Endothelial cell of umbilical vein (primary cell): ENCODE data around the gene TBPL1. TPM values are rescaled to one million over a fixed set of nuclear protein-coding genes. Genes with fewer than 3 reads are reported as not detected.

ENCODE experiments used
- BruUV-seq: library from RNA; stranded (reverse); fragments of 400-500 nt; replicated peaks from 2 replicates; lab custom pipeline; 2021; lab: Mats Ljungman, UMichigan
- CTCF ChIA-PET: fragments of 300-600, 350-600 bp; sonication (Branson Sonifier 250); formaldehyde crosslinking; loops from one replicate; lab custom pipeline; 2021; ENCODE audit warnings: antibody characterized with exemption, inconsistent platforms; lab: Charles Lee
- POLR2A ChIA-PET: fragments of 300-600, 350-600 bp; sonication (Branson Sonifier 250); formaldehyde crosslinking; loops from one replicate; lab custom pipeline; 2021; ENCODE audit warnings: antibody characterized with exemption, inconsistent platforms; lab: Charles Lee
- DNase-seq: peaks from one replicate; pipeline ENCODE4 v3.0.0-alpha.2; 2011; ENCODE audit warnings: low read depth, low spot score
- FAIRE-seq: peaks from 2 replicates; lab custom pipeline; 2011; peaks lifted over from hg19 to GRCh38; lab: Jason Lieb, UNC
- H2AFZ ChIP-seq: 2 replicates; pipeline ENCODE4 v1.6.0; 2012; ENCODE audit warnings: low read depth, low read length, control low read depth, inconsistent platforms
- H3K27ac ChIP-seq: 2 replicates; pipeline ENCODE4 v1.5.1; 2011; ENCODE audit warnings: low read depth, mild to moderate bottlenecking, control low read depth, low read length, moderate library complexity; ENCODE audit not compliant: insufficient read depth
- H3K27me3 ChIP-seq, 2 experiments: 2 replicates each; pipeline versions ENCODE4 v1.6.0 to v1.6.1; 2011; ENCODE audit warnings: low read length in 2 of 2, mixed read lengths in 1 of 2; ENCODE audit not compliant: control insufficient read depth in 2 of 2, insufficient read depth in 2 of 2
- H3K36me3 ChIP-seq, 2 experiments: 2 replicates in 1 of 2; 3 replicates in 1 of 2; pipeline ENCODE4 v1.5.1; 2011; ENCODE audit warnings: low read length in 2 of 2, mild to moderate bottlenecking in 1 of 2, moderate library complexity in 1 of 2; ENCODE audit not compliant: control insufficient read depth in 2 of 2, insufficient read depth in 2 of 2; ENCODE audit errors: extremely low read depth in 1 of 2
- H3K4me1 ChIP-seq: 3 replicates; pipeline ENCODE4 v1.5.1; 2011; ENCODE audit warnings: mild to moderate bottlenecking, low read length; ENCODE audit not compliant: control insufficient read depth, insufficient read depth; ENCODE audit errors: extremely low read depth
- H3K4me2 ChIP-seq: 2 replicates; pipeline ENCODE4 v1.6.1; 2011; ENCODE audit warnings: low read length, control low read depth, mixed read lengths; ENCODE audit not compliant: insufficient read depth
- H3K4me3 ChIP-seq, 3 experiments: fragments of 200-600 bp in 1 of 3; sonication (generic), shearing (Covaris generic) in 1 of 3; replicated peaks in 1 of 3; 2 replicates each; pipeline ENCODE4 v1.5.1; 2011 to 2016; ENCODE audit warnings: control low read depth in 3 of 3, low read length in 3 of 3, mild to moderate bottlenecking in 2 of 3, inconsistent platforms in 1 of 3, low read depth in 1 of 3, moderate library complexity in 1 of 3; ENCODE audit not compliant: insufficient read depth in 1 of 3
- H3K79me2 ChIP-seq: 2 replicates; pipeline ENCODE4 v1.6.0; 2012; ENCODE audit warnings: low read length, inconsistent platforms; ENCODE audit not compliant: control insufficient read depth, insufficient read depth
- H3K9ac ChIP-seq: replicated peaks from 2 replicates; pipeline ENCODE3; 2011; ENCODE audit warnings: low read length, control low read depth; ENCODE audit not compliant: insufficient read depth; ENCODE audit errors: extremely low read depth
- H3K9me1 ChIP-seq: replicated peaks from 3 replicates; pipeline ENCODE4 v1.6.0; 2011; ENCODE audit warnings: mild to moderate bottlenecking, low read length; ENCODE audit not compliant: control insufficient read depth, insufficient read depth; ENCODE audit errors: extremely low read depth
- H3K9me3 ChIP-seq: replicated peaks from 2 replicates; pipeline ENCODE4 v1.5.1; 2012; ENCODE audit warnings: low read length, inconsistent platforms; ENCODE audit not compliant: control insufficient read depth, insufficient read depth
- H4K20me1 ChIP-seq: replicated peaks from 2 replicates; pipeline ENCODE3; 2011; ENCODE audit warnings: mild to moderate bottlenecking, low read length; ENCODE audit not compliant: control insufficient read depth, insufficient read depth; ENCODE audit errors: extremely low read depth
- CTCF ChIP-seq, 2 donors: IDR thresholded peaks; 1 replicate in 1 of 2; 2 replicates in 1 of 2; pipeline ENCODE4 v1.5.1; 2011; ENCODE audit warnings: low read length in 2 of 2, mild to moderate bottlenecking in 2 of 2, moderate library complexity in 2 of 2, control low read depth in 1 of 2, inconsistent platforms in 1 of 2, low read depth in 1 of 2; ENCODE audit not compliant: insufficient read depth in 1 of 2; ENCODE audit errors: extremely low read depth in 1 of 2
- EZH2 ChIP-seq: IDR thresholded peaks from 2 replicates; pipeline ENCODE4 v1.6.1; 2012; ENCODE audit warnings: borderline replicate concordance, low read depth, mild to moderate bottlenecking, moderate library complexity, low read length, inconsistent platforms; ENCODE audit not compliant: severe bottlenecking
- FOS ChIP-seq: IDR thresholded peaks from 2 replicates; pipeline ENCODE4 v1.6.1; 2011; ENCODE audit warnings: mild to moderate bottlenecking, low read length, moderate library complexity, borderline replicate concordance; ENCODE audit not compliant: insufficient read depth
- GATA2 ChIP-seq: IDR thresholded peaks from 2 replicates; pipeline ENCODE4 v1.7.0; 2011; ENCODE audit warnings: low read depth, mild to moderate bottlenecking, moderate library complexity, mixed read lengths, low read length; ENCODE audit not compliant: insufficient read length, insufficient read depth
- JUN ChIP-seq: IDR thresholded peaks from 2 replicates; pipeline ENCODE4 v1.6.1; 2011; ENCODE audit warnings: borderline replicate concordance, low read depth; ENCODE audit not compliant: insufficient read length, insufficient read depth
- MAX ChIP-seq: IDR thresholded peaks from 2 replicates; pipeline ENCODE4 v1.6.1; 2011; ENCODE audit not compliant: insufficient read depth, insufficient read length
- MYC ChIP-seq: IDR thresholded peaks from one replicate; pipeline ENCODE4 v1.6.1; 2011; ENCODE audit warnings: mild to moderate bottlenecking, low read depth, low read length
- POLR2A ChIP-seq: IDR thresholded peaks from 2 replicates; pipeline ENCODE4 v1.6.1; 2012; ENCODE audit warnings: low read depth, mild to moderate bottlenecking, control low read depth, low read length
- POLR2AphosphoS5 ChIP-seq: IDR thresholded peaks from 2 replicates; pipeline ENCODE4 v1.6.1; 2012; ENCODE audit warnings: low read depth, mild to moderate bottlenecking, control low read depth, low read length, moderate library complexity; ENCODE audit not compliant: insufficient read depth
- dilution Hi-C: fragments of 300-500 bp; cut with MboI; formaldehyde crosslinking; loops from one replicate; pipeline ENCODE4 v1.15.0; 2019; ENCODE audit warnings: low sequenced_read_pairs; ENCODE audit not compliant: extremely low pct_ligation_motif_present
- intact Hi-C: fragments of 100-400 bp; cut with micrococcal nuclease; formaldehyde crosslinking; loops from one replicate; pipeline ENCODE4 v1.10.0; 2022
- polyA plus RNA-seq, 4 experiments: library from polyadenylated mRNA; depleted of rRNA in 3 of 4; stranded (reverse) in 3 of 4; unstranded in 1 of 4; fragments of >200 nt; gene quantifications; 2 replicates each; pipeline versions ENCODE4 v1.2.1 to v1.2.3, GENCODE V29; 2011 to 2012; ENCODE audit warnings: missing spikeins in 1 of 4
- total RNA-seq: library from RNA; stranded (reverse); gene quantifications from 2 replicates; pipeline ENCODE4 v1.2.3, GENCODE V29; 2021

Gene TBPL1
- total and polyA plus RNA-seq, 2 donors (not counting 3 experiments of a cell fraction or from before 2014, with no cell fraction given), result 19.6 to 31.2 TPM

- Histone ChIP-seq H3K36me3 (no peaks in the 10 kb centered on the region), H3K27ac (no peak overlapping the region), H3K27me3 (peaks cover 0 to 12% of the 10 kb centered on the region in 2 experiments), H3K79me2 (peaks cover 30% of the 10 kb centered on the region), H3K4me1 (peaks cover 21% of the 10 kb centered on the region), H3K9ac (peak overlapping the region; percentile 89), H3K4me2 (peak overlapping the region; percentile 98), H4K20me1 (peaks cover 12% of the 10 kb centered on the region), H3K9me1 (no peaks in the 10 kb centered on the region), H3K9me3 (no peaks in the 10 kb centered on the region), H2AFZ (peak overlapping the region; percentile 93), H3K4me3 (peak overlapping the region; percentile 79 to 96 (median 86))
- no TSS peak for BruUV-seq
- dilution Hi-C loops, result no loop called here
- TF ChIP-seq POLR2AphosphoS5, result no peak
- FAIRE-seq, result no peak
- intact Hi-C loops, result no loop called here
- POLR2A ChIA-PET, result interaction anchor here (0.6 kb wide), 1 partner anchor 26 kb away, joined by 6 read pairs; no protein-coding TSS in a partner anchor
- CTCF ChIA-PET, result interaction anchor here (1.0 to 3.8 kb wide), 7 partner anchors 22 to 145 kb away, joined by 3 to 26 read pairs (median 7); no protein-coding TSS in a partner anchor
- no peak for DNase-seq
Observed at GRCh38 chr6:133951227-133951626, 1.8 kb upstream of the TBPL1 start.

GRCh38 chr6:133951881-133952814, 876 bp upstream of the TBPL1 start:
- Histone ChIP-seq H3K9me3 (no peaks in the 10 kb centered on the region), H2AFZ (peak overlapping the region; percentile 93), H3K9me1 (no peaks in the 10 kb centered on the region), H3K4me2 (peak overlapping the region; percentile 98), H4K20me1 (peaks cover 14% of the 10 kb centered on the region), H3K27me3 (peaks cover 0 to 12% of the 10 kb centered on the region in 2 experiments), H3K27ac (peak overlapping the region; percentile 88), H3K9ac (peak overlapping the region; percentile 89), H3K36me3 (no peaks in the 10 kb centered on the region), H3K4me1 (peaks cover 21% of the 10 kb centered on the region), H3K79me2 (peaks cover 39% of the 10 kb centered on the region), H3K4me3 (peak overlapping the region; percentile 79 to 96 (median 86))
- DNase-seq, result peak; percentile 81
- ChIA-PET POLR2A (no interaction called here), CTCF (interaction anchor here (1.0 to 3.8 kb wide), 9 partner anchors 14 to 144 kb away, joined by 3 to 26 read pairs (median 6); no protein-coding TSS in a partner anchor)
- TF ChIP-seq POLR2AphosphoS5 (no peak), MAX (no peak), FOS (no peak), GATA2 (no peak), POLR2A (no peak), EZH2 (no peak), JUN (no peak), CTCF (IDR thresholded peaks at IDR 0.05; ENCODE audit: extremely low read depth in 1 of 2, insufficient read depth in 1 of 2, low read depth in 1 of 2, low read length in 2 of 2) (peak; percentile 34 to 47), MYC (peak; percentile 4)
- dilution Hi-C loops, result no loop called here
- TSS peak; percentile 86 for BruUV-seq
- peak; percentile 57 for FAIRE-seq
- intact Hi-C loops, result loop anchor here (1.0 to 2.0 kb wide), 3 partner anchors 39 to 223 kb away; no protein-coding TSS in a partner anchor
